Stimulated activated CD8-positive, alpha-beta memory T cell treated with anti-CD3 and anti-CD28 coated beads, Interleukin-12 subunit alpha, Interleukin-12 subunit beta, amount 100 ng/mL, for 4 hours (primary cell): ENCODE results near the gene CRAT.
A peak's percentile ranks its signal among the peaks of the same experiment; 100 is the strongest.

Source experiments
- DNase-seq: peaks from one replicate; pipeline ENCODE4 v3.0.0-alpha.2; 2020; ENCODE audit warnings: low read depth

The CRAT gene

DNA sequence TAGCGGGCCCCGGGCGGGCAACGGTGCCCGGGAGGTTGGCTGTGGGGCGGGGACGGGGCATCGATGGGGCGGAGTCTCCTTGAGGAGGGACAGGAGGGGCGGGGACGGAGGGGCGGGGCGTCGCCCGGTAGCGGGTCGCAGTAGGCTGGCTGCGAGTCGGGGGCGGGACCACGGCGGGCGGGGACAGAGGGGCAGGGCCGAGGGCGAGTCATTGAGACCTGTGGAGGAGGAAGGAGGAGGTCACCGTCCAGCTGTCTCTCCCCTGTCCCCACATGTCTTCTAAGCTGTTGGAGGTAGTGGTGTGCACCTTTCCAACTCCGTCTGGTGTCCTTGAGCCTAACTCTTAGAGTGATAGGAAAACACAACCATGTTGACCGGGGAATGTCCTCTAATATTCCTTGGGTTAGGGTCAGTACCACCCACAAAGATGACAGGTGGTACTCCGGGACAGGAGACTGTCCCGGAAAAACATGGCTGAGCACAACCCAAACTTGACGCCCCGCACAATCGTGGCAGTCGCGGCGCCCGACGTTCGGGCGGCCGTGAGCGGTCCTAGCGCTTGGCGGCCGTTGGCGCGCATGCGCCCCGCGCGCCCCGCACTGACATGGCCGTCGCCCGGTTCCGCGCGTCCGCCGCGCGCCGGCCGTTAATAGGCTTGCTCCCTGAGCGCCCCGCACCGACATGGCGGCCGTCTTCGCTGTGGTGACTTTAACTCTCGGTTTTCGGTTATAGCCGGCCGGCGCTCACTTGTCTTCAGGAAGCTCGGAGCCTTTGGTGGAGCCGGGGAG, at the start of gene CRAT, which contains the start of gene PTPA:
CRAT (minus strand) TSS at position 54 of the 788 bp plus-strand sequence. CDS start 284 bp downstream, outside the sequence.
PTPA (plus strand) TSS at position 676 of the 788 bp plus-strand sequence. CDS start 186 bp downstream, outside the sequence.
- DNase-seq, result peak; percentile 92

GRCh38 chr9:129156163-129156562, 45.6 kb upstream of the CRAT start:
- no peak for DNase-seq

DNA sequence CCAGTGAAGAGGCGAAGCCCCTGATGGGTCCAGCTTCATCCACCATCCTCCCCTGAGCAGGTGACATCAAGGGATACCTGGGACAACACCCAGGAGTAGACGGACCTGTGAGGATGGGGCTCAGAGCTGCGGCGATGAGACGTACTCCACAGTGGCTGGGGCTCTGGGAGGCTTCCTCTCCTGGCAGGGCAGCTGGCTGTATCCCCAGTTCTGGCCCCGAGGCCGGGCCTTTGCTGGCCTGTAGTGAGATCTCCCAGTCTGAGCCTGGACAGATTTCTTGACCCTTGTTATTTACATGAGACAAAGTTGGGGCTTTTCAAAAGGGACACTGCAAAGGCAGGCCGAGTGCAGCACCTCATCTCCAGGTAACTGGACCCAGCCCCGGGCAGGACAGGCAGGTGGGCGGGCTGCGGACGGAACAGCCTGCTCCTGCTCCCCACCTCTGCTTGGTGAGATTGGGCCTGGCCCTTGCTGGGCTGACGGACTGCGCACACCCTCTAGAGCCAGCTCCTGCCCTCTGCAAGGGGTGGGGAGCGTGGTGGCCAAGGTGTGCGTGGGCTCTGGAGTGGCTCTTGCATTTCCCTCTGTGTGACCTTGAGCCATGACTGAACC, 44.4 kb upstream of the CRAT start:
- DNase-seq, result no peak

DNA sequence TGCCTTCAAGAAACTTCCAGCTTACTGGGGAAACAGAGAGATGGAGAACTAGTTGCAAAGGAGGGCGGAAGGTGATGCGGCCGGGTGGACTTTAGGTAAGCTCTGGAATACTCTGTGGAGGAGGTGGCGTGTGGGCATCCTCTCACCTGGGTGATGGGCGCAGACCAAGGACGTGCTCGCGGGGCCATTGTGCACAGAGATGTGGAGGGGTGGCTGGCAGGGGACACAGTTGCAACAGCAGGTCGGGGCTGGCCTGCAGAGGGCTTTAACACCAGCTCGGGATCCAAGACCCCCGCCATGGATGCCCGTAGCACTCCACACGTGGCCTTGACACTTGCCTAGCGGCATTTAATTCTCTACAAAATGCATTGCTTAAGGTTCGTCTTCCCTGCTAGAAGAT, 40.9 kb upstream of the CRAT start:
- no peak for DNase-seq

DNA sequence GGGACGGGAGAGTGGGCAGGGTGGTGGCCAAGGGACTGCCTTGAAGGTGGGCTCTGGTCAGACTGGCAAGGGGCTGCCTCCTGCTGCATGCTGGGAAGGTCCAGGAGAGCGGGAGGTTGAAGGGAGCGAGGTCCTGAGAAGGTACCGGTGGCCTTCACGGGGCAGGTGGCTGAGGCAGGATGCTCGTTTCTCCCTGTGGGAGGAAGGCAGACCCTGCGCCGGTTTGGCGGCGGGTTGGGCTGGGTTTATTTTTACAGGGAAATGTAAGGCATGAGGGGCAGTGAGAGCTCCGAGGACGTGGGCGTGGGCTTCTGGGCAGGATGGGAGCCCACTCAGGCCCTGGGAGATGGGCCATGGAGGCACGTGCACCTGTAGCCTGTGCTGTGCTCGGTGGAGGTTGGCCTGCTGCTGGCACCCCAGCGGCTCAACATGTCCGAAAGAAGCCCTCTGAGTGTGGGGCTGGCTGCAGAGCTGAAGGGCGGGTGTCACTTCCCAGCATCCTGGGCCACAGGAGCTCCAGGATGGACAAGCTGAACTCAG, 40.1 kb upstream of the CRAT start:
- no peak for DNase-seq

- DNase-seq, result no peak
Measured at GRCh38 chr9:129150122-129150521, 39.5 kb upstream of the CRAT start.

DNA sequence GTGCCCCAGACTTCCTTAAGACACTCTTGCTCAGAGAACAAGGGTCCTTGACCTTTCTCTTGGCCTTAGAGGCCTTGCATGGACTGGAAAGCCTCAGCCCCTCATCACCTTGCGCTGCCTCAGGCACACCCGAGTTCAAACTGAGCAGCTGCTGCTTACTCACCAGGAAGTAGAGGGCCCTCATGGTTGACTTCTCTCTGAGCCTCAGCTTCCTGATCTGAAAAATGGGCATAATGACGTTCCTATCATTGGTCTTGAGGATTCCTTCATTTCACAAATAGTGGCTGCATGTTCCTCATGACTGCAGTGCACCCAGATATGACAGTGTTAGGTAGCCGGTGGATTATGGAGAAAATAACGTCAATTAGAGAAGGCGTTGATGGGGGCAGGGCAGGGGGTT, 38.8 kb upstream of the CRAT start:
- DNase-seq, result no peak

DNA sequence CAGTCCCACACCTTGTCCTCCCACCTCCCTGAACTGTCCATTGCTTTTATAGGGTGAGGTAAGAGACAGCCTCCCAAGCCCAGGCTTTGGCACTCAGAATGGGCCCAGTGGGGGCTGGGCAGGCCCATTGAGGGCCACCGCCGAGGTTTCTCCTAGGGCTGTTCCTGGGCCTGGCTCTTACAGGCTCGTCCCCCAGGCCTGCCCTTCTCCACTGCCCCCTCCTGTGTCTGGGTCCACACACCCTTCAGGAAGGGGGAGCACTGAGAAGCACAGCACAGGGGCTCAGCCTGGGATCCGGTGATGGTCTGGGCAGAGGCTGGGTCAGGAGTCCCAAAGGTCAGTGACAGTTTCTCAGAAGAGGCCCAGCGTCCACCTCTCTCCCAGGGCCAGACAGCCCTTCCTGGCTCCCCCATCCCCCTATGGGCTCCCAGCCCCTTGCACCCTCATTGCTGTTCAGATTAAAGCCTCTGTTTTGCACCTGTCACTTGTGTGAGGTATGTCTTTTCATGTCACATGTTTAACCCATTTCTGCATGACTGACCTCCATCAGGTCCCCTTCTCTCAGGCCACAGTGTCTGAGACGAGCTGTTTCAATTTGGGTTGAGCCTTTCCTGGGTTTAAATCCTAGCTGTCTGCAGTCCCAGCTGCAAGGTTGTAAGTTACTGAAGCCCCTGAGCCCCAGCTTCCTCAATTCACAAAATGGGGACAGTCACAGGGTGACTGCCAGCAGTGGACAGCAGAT, 38.0 kb upstream of the CRAT start:
- no peak for DNase-seq

DNA sequence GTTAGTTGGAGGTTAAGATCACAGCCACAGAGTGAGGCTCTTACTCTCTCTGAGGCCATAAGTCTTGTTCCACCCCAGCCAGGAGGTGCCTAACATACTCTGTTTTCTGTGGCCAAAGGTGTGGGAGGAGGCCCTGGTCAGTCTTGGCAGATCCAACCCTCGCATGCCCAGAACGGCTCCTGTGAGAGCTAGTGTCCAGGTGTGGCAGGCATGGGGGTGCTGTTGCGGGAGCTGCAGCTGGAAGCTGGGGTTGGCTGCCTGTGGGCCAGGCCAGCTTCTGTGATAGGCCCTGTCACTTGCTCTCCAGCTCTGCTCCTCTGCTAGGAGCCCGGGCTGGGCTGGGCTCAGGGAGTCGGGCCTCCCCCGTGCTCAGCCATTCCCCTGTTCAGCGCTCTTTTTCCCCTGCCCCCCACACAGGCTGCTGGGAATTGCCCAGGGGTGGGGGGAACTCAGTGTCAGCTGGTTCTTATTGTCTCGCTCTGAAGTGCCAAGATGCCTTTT, 35.9 kb upstream of the CRAT start:
- no peak for DNase-seq

DNA sequence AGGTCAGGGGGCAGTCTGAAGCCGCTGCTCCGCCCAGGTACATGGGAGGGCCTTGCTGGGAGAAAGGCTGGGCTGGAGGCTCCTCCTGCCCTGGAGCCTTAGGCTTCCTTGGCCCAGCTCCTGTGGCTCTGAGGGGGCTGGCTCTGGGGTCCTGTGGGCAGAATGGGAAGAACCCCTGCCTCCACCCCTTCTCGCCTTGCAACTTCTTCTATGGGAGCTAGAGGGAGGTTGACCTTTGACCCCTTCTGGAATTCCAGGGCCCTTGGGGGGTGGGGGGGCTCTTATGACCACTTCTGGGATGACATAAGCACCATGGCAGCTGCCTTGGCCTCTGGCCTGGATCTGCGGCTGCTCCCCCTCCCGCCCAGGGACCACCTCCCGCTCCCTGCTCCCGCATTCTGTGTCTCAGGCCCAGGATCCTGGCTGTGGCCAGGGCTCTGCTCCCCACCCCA, 35.3 kb upstream of the CRAT start:
- no peak for DNase-seq

DNA sequence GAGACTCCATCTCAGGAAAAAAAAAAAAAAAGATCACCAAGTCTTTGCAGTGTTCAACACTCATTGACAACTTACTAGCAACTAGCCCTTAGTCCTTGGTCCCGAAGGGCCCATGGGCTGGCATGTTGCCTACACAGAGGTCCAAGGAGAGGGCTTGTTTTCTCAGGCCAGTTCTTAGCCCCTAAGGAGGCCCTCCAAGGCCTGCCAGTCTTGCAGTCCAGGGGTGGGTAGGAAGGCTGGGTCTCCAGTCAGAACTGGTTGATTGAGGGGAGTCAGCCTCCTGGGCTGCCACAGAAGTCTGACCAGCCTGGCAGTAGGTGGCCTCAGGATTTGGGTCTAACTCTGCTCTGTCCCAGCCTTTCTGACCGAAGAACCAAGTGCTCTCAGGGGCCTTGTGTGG, 34.7 kb upstream of the CRAT start:
- no peak for DNase-seq

DNA sequence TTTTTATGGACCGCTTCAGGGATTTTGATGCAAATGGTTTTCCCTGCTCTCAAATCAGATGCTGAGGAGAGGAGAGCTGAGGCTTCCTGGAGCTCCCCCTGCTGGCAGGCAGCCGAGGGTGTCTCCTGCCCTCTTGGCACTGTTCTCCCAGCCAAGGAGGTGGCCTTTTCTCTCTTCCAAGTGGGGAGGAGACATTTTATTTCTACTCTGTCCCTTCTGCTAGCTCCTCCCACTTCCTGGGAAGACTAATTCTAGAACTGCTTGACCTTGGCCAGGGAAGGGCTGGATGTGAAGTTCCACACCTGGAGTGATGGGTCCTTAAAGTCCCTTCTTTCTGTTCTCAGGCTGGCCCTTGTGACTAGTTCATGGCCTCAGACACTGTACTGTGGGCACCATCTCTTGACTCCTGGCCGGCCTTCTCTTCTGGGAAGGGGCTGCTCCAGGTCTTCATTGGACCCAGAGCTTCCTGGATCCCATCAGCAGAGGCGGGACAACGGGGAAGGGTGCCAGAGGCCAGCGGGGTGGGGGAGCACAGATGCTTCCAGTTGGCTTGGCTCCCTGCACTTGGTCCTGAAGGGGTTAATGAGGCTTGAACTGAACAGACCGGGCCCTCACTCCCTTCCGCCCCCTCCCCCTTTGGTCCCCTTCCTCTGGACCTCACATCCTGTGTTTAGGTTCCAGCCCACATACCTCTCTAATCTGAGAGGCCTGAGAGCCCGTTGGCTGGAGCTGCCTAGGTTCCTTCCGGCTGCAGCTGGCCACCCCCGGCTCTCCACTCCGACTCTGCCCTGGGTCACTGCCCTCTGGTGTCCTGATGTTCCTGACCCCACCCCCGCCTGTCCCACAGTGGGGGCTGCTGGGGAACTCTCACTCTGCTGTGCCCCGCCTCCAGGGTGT, 32.7 kb upstream of the CRAT start:
- DNase-seq, result peak; percentile 49

GRCh38 chr9:129142138-129142935, 31.7 kb upstream of the CRAT start:
- no peak for DNase-seq

DNA sequence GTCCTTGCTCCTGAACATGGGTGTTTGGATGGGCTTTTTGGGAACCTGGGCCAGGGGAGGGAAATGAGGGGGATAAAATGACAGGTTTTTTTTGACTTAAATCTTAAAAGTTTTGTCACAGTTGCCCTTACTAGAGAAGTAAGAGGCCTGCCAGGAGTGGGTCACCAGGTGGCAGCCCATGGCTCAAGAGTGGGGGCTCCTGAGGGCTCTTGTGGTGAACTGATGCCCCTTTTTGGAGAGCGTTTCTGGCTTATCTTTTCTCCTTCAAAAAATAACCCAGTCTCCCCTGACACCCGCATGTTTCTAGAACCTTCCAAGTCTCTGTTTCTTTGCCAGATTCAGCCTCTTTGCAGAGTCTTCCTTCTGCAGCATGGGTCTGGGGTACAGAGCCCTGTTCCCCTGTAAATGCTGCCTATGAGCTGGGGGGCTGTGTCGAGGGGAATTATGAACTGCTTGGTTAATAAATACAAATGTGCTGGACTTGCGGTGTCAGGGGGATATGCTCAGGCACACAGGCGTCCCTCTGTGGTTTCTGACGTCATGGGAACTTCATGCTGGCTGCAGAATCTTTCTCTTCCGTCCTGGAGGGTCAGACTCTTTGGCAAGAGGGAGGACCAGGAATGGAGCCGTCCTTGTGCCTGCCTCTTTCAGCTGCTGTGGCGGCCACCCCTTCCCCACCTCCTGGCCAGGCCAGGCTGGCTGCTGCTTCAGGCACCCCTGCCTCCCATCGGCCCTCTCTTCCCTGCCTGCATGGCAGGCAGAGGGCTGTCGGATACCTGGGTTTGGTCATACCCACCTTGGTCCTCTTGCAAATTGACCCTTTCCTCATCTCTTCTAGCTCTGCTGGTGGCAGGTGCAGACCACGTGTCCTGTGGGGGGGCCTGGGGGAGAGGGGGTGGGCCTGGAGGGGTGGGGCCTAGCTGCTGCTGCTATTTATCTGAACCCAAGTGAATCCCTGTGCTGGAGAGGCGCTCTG, 30.8 kb upstream of the CRAT start:
- peak; percentile 36 for DNase-seq

GRCh38 chr9:129140397-129141065, 29.9 kb upstream of the CRAT start:
- DNase-seq, result no peak

DNA sequence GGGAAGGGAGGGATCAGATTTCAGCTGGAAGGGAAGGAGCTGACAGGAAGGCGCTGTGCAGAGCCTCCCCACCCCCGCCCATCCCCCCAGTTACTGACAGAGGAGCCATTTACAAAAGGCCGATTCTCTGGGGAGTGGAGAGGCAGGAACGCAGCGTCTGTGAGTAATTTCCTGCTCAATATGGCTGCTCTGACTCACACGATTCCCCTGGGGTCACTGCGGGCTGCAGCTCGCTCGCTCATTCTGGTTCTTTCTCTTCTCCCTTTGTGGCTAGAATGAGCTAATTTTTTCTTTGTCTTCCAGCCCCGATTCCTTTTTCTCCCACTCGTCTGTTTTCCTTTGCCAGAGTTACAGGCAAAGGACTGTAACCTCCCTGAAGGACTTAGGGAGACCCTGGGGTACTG, 29.4 kb upstream of the CRAT start:
- peak; percentile 65 for DNase-seq

GRCh38 chr9:129139233-129139992, 28.8 kb upstream of the CRAT start:
- peak; percentile 44 for DNase-seq
